SHP77 treated with DMSO at 0.1 percent for 48 hours (cell line): ENCODE results near the gene TGFBR1.

Experiments
- DNase-seq: peaks from one replicate; lab custom pipeline; 2025; lab: John Stamatoyannopoulos, UW

Gene TGFBR1

DNA sequence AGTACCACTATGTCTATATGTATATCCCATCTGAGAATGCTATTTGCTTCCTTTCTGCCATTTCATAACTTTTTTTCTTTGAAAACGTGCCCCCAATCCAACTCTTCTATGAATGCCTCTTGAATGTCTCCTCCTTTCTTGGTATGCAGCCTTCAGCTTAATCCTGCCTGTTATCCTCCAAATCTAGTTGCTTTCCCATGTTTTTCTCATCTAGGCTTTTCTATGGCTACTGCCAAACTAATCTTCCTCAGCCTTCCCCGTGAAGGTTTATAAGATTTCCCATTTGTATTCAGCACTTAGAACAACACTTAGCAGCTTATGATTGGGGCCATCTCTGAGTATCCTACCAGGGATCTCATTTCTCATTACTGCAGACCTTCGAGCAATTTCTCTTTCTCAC lies 2.5 kb downstream of the TGFBR1 start:
- no peak for DNase-seq

DNA sequence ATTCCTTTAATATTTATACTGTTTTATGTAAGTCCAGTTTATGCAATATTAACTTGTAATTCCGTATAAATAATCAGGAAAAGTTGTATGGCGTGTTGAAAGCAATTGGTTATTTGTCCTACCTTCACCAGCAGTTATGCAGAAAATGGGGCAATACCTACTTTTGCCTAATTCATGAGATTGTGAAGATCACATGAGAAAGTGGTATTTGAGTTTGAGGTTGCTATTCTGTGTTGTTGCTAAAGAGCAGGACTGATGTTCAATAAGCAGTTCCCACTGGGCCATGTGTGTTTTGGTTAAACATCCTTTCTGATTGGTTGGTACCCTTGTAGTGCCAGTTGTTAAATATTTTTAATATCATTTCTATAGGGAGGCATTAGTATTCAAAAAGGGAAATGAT lies 3.2 kb downstream of the TGFBR1 start:
- no peak for DNase-seq

DNA sequence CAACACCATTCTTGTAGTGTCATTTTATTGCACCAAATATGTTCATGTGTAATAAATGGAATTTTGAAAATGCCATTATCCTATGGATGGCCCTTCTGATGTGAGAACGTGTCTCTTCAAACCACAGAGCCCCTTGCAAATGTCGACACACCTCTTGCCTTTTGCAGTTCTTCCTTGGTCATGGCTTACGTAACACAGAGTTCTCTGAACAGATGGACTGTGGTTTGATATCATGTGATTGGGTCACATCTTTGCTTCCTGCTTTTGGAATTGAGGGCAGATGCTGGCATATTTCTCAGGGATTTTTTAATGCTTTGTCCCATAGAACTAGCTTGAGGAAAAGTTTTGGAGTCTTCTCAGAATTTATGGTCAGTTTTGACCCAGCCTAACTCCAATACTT lies 4.6 kb downstream of the TGFBR1 start:
- DNase-seq = no peak

DNA sequence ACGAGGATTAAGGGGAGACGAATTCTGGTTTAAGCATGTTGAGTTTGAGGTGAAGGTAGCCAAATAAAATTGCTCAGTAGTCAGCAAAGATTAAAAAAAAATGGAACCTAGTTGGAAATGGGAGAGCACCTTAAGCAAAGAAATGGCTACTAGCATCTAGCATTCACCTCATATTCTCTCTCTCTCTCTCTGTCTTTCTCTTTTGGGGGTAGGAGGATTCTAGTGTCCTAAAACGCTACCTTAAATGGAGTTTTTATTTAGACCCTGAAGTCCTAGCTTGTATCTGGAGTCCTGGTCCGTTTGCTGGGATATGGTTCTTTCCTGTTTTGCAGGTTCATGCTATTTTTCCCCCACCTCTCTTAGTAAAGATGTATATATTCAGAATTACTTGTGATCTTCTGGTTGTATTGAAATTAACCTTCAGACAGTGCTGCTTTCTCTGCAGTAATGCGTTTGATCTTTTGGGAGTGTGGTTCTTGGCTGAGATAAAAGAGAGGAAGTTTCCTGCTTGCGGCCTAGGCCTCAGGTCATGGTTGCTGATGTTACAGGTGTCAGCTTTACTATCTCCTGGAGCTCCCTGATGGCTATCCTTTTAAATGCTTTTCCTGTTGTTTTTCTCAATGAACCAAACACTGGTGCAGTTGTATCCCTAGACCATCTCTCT lies 8.0 kb downstream of the TGFBR1 start:
- no peak for DNase-seq

DNA sequence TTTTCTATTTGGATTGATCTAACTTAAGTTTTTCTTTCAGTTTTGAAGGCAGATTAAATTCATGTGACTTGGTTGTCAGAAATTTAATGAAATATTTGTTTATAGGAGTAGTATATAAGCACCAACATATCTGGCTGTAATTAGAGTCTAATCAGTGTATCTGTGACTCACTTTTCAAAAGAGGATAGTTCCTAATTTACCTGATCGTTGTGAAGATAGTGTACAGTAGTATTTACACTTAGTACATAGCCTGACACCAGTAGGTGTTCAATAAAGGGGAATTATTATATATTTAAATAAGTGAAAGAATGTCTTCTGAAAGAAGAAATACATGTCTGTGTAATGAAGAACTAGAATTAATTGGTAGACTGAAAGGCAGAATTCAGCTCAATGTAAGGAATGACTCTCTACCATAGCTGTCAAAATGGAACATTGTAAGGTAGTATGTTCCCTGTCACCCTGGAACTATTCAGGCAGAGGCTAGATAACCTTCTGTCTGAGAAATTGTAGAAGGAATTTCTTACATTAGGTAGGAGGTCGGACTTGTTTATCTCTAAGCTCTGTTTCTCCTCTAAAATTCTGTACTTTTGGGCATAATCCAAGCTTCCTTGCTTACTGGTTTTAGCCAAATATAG lies 8.6 kb downstream of the TGFBR1 start:
- no peak for DNase-seq

DNA sequence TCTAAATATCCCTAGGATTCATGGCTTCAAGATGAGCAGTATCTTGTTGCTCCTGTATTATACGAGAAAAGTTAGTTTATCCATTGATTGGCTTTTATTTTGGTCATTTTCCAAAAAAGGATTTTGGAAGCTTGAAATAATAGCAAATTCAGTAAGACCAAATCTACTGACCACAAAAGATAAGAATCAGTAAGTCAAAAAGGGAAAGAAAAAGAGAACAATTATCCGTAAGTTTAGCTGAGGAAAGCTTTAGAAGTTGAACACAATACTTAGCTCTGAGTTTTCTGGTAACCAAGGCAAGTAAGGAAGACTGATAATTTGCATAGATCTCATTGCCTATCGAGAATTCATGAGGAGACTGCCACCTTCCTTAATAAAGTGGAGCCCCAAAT lies 9.1 kb downstream of the TGFBR1 start:
- no peak for DNase-seq

DNA sequence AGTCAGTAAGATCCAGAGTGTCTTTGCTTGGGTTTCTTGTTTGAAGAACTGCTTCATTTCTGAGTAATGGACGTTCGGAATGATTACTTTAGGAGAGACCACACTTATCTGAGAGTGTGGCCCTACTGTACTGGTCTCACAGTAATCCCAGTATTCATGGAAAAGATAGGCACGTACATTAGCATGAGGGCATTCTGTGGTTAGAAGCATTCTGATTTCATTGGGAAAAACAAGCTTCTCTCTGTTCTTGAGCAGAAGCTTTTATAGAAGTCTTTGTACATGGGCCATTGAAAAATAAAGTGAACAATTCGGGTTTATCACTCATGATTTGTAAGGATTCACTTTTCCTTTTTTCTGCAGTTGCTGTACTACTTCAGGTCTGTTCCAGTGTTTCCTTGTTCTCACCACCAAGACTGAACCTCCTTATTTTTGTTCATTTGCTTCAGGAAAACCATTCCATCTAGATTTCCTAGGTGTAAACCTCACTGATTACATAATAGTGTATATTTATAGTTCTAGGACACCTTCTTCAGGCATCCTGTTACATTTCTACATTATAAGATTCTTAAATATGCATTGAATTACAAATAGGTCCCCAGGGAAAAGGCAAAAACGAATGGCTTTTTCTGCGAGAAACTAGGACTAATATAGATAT lies 10.1 kb downstream of the TGFBR1 start:
- no peak for DNase-seq

DNA sequence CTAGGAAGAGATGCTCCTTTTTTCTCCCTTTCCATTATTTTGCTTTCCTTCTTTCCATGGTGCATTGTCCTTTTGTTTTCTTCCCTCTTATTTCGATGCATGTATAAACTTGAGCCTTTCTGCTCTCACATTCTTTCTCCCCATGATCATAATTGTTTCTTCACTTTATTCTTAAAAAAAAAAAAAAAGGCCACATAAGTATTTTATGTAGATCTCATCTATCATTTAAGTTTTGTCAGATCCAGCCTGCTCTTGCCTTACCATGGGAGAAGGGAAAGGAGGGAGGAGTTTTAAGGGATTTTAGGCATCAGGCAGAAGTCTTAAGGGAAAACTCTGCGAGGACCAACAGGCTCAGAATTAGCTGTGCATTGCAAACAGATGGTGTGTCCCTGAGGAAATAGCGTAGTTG lies 11.1 kb downstream of the TGFBR1 start:
- no peak for DNase-seq

DNA sequence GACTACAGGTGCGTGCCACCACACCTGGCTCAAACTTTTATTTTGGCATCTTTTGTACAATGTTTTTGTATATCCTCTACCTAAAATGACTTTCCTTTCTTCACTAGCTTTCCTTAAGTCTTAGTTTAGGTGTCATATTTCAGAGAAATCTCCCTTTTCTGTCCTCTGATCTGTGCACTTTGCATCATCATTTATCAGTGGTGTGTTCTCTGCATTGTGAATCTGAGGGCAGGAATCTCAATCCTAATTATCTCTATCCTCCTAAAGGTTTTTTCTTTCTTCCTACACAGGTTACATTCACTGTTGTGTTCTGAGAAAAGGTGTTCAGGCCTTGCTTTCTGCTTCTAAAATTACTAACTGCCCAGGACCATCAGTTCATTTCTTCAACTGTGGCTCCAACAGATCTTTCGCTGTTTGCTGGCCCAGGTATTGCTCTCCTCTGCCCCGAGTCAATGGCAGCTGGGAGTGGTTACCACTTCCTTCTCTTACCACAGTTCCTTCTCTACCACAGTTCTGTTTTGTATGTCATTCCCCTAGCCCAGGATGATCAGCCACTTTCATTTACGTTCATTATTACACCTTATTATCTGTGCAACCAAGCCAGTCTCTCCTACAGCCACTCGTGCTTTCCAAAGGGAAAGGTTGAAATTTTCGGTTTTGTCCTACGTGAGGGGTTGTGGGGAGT lies 14.0 kb downstream of the TGFBR1 start:
- no peak for DNase-seq

DNA sequence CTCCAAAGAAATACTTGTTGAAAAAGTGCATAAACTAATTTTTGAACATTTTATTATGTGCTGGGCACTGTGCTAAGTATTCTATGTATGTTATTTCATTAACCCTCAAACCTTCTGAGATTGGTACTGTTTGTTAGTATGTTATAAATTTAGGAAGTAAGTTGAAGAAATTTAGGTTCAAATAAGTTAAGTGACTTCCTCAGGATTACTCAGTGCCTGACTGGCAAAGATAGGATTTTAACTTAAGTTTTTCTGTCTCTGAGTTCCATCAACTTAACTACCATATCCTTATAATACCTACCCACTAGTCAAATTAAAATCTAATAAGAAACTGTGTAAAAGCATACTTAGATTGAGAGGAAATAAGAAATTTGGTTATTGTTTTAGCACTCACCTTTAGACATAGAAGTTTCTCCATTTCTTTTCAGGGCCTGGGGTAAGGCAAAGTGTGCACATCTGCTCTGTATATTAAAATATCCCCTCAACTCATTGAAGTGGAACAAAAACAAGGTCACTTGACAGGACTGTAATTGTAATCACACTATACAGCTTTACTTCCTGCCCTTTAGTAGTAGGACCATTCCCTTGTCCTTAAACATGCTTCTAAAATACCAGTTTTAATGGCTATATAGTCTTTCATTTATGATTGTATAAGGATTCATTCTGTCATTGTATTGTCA lies 15.2 kb downstream of the TGFBR1 start:
- no peak for DNase-seq

DNA sequence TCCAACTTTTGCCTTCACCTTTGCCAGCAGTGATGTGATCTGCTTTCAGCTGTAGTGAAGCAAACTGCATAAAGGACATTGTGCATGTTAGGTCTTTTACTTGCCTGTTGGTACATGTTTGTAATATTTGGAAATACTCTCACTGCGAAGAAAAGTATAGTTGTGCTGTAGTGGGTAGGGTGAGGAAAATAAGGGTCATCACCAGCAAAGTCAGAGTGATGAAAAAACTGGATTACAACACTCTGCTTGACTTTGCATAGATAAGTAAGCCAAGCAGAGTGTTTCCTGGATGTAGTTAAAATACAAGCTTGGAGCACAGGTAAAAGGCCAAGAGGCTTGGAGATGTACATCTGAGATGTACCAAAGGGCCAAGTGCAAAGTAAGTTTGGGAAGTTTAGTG lies 16.7 kb downstream of the TGFBR1 start:
- DNase-seq = no peak

DNA sequence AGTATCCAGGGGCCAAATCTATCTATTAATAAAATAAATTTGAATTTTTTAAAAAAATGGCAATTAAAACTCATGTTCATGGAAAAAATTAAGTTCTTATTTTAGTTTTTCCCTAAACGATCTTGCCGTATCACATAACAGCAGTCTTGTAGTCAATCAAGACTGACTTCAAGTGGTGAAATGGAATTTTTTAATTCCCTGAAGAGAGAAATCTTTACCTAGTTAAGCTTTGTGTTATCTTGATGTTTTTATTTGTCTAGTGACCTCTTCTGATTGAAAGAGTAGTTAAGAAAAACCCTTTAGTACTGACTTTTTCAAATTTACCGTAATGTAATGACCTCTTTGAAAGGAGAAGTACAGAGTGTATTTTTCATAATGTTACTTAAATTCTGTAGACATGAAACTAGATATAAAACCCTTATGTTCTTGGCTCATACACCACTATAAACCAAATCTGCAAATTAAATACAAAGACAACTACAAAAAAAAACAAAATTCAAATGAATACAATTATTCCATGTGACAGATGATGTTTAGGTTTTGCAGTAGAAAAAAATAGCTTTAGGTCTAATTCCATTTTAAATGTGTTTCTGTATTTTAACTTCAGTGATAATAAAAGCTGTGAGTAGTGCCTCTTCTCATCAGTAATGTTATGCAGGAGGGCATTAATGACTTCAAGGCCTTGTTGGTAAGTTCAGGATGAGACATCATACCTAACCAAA lies 19.8 kb downstream of the TGFBR1 start:
- DNase-seq = no peak

DNA sequence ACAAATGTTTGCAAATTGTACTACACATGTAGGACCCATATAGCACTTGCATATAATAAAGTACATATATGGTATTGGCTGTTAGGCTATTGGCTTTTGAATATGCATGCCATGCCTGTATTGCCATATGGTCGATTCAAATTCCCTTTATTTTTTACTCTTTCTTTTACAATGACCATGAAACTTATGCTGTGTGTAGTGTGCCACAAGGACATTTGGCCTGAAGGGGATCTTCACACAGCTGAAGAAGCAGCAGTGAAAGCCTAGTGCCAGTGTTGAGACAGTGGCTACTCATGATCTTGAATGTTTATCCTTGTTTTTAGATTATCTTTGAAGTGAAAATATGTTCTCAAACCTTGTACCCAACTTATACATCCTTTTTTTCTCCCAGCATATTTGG lies 20.5 kb downstream of the TGFBR1 start:
- no peak for DNase-seq

DNA sequence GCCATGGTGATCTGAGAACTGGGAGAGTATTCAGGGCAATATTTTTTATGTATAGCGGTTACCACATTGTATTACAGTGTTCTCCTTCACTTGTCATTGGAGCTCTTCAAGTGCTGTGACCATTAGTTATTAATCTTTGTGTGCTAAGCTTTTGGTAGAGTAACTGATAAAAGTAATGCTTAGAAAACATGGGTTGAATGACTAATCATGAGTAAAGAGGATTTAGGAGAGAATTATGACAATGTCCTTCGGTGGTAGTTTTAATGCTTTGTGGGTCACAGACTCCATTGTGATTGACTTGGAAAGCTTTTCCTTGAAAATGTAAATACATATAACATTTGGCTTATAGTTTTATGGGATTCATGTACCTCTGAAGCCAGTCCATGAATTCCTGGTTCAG lies 21.4 kb downstream of the TGFBR1 start:
- no peak for DNase-seq

DNA sequence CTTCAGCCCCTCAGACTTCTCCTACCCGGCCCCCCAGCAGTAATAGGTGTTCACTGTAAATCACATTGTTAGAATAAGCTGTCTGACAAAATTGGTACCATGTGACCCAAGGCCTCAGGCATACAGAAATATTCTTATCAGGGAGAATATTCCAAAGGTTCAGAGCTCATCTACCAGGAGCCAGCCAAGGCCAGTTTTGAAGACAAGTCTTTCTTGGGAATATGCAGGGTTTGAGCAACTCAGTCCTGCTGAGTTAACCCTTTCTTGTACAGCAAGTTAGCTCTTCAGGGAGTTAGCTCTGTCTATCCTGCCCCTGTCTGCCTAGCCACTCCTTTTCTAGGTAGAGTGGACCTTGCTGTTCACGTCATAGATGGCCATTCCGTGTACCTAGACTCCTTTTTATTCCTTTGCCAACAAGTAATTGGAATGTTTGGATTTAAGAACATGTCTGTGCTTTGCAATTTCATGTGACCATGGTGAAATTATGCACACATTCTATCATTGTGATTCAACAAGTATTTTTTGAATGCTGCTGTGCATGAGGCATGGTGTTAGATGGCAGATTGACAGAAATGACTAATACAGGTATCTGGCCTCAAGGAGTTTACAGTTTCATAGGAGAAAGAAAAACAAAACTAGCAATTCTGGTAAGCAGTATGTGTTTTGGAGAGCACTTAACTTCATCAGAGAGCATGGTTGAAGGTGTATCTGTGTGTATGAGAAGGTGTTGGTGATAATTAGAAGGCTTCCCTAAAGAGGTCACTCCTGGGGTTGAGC lies 22.6 kb downstream of the TGFBR1 start:
- DNase-seq = no peak

DNA sequence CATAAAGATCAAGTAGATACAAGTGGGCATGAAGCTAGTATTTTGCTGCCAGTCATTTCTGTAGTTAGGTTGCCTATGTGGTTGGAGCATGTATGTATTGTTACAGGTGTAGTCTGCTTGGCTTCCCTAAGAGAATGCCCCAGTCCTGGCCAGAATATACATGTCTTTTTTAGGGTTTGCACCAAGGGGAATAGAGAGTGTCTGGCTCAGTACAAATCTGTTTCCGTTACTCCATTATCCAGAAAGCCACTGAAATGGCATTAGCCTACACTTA lies 23.2 kb downstream of the TGFBR1 start:
- no peak for DNase-seq

DNA sequence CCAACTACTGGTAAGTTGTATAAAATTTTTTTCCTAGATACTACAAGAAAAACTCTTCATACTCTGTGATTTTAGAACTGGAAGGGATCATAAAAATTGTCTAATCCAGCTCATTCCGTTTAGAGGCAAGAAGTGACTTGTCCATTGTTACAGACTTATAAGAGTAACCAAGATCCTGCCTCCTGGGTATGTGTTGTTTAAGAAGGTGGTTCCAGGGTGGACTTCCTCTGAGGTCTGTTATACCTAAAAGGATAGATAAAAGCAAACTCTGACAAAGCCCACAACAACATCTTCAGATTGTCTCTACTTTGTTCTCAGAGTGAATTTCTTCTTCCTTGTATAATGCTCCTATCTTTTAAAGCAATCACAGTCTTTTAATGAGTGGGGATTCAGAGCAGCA lies 24.2 kb downstream of the TGFBR1 start:
- DNase-seq = no peak

DNA sequence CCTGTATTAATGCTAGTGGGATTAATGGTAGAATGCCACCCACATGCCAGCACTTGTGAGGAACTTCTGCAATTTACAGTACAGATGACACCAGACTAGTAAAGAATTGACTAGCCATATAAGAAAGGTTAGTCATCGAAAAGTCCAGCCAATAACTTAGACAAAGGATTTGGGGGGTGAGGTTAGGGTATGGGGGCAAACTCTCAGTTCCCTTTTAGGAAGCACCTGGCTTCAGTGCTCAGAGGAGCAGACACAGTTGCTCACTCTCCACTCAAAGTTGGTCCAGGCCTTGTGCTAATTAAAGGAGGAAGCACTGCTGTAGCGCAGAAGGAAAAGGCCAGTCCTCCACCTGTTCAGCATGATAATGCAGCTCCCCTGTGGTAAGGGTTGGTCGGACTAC lies 25.2 kb downstream of the TGFBR1 start:
- DNase-seq = no peak

DNA sequence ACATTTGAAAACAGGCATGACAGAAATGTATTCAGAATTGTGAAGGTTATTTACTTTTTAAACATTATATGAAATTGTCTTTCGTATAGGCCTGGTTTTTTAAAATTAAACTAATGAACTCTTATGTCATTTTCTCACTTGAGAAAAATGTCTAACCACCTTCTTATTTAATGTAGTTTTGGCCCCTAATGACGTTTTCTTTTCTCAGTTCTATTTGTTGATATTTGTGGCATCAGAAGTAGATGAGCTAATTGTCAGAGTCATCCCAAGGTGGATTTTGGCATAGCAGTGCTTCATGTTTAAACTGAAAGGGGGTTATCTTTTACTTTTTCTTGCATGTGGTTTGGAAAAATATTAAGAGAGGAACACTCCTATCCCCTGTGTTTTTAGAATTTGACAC lies 28.2 kb downstream of the TGFBR1 start:
- DNase-seq = no peak

DNA sequence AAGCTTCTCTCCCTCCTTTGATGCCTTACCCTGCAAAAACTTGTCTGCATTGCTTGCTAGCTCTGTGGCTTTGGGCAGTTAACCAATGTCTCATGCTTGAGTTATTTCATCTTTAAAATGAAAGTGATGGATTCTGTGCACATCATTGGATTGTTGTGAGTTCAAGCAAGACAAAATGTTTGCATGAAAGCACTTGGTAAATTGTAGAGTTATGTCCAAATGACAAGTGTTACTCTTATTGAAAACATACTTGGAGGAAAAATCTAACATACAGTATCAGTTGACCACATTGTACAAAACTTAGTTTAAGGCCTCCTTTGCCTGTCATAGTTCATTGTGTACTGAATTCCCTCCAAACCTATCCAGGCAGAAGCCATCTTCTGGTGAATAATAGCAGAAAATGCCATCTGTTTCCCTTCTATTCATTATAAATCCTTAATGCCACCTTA lies 30.0 kb downstream of the TGFBR1 start:
- DNase-seq = no peak

DNA sequence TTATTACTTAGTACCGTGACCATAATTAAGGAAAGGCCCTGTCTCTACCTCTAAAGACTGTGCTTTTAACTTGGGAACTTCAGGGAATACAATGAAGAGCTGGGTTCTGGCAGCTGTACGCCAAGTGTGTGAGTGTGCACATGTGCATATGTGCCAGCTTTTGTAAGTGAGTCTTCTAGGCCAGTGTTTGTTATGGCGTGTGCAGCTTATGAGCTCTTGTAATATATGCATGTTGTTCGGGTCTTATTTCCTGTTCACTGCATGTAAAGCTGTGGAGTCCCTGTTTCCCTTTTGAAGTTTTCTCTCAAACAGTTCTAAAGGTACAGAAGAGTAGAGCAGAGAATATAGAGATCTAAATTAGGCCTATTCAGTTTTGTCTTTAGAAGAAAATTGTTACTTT lies 30.5 kb downstream of the TGFBR1 start:
- no peak for DNase-seq
